ENCODE data around the gene SYCP2. TPM values are rescaled to one million over a fixed set of nuclear protein-coding genes. Genes with fewer than 3 reads are reported as not detected.
A peak's percentile ranks its signal among the peaks of the same experiment; 100 is the strongest.

SYCP2 gene
- total RNA-seq, 1 donor from 2014 or later = 6.6 TPM

- no peak for DNase-seq
These were observed 7.5 kb upstream of the SYCP2 start for GRCh38 chr20:59940956-59941294.

- peak; percentile 98 for DNase-seq
These were observed 6.9 kb upstream of the SYCP2 start, which contains the start of the genes FAM217B and PPP1R3D for GRCh38 chr20:59940129-59940955. Gene FAM217B (plus strand): TSS chr20:59940389. CDS start chr20:59943944, 3,555 bp downstream. Gene PPP1R3D (minus strand): TSS chr20:59940305. CDS start chr20:59939931, 374 bp downstream.

GRCh38 chr20:59939879-59940128 is 6.4 kb upstream of the SYCP2 start:
- no peak for DNase-seq

DNA sequence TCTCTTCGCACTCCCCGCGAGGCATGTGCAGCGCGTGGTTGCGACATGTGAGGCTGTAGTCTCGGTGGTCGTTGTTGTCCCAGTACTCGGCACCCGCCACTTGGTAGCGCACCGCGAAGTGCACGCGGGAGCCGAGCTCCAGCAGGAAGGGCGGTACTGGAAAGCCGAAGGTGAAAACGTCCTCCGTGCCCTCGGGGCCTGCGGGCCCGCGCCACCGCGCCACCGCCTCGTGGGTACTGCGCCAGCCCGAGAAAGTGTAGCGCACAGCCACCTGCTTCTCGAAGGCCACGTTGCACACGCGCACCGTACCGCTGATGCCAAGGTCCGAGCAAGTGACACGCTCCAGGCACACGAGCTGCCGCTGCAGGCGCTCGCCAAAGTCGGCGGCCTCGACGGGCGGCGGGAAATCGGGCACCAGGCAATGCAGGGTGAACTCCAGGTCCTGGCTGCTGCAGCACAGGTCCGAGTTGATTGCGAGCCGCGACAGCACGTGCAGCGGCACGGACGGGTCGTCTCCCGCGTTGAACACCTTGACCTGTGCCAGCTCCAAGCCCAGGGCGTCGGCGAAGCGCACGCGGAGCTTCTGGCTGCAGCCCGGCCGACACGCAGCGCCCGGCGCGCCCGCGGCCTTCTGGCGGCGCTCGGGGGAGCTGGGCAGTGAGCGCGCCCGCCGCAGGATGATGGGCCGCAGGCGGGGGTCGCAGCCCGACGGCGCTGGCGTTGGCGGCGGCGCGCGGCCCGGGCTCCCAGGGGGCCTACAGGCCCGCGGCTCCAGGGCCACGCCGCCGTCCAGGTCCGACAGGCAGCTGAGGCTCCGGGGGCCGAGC is 5.8 kb upstream of the SYCP2 start:
- no peak for DNase-seq

- DNase-seq = no peak
These were observed 5.2 kb upstream of the SYCP2 start for GRCh38 chr20:59938696-59939051.

GRCh38 chr20:59938221-59938620 is 4.8 kb upstream of the SYCP2 start:
- no peak for DNase-seq

- no peak for DNase-seq
These were observed 3.7 kb upstream of the SYCP2 start for GRCh38 chr20:59937150-59937549.

DNA sequence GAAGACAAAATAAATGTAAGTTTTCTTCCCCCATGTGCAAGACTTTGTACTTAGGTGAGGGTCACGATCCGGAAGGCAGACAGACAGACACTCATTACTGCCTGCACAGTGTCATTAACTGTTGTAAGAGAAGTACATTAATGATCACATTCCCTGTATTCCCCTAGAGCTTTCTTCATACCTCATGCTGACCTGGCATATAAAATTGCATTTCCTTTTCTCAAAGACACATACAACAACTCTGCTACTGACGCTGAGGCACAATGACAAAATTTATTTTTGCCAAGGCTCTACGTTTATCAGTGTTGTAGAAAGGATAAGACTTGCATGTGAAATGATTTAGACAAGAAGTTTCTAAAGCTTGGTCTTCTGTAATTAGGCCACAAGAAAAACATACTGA is 3.0 kb upstream of the SYCP2 start:
- no peak for DNase-seq

- DNase-seq = no peak
These were observed 2.2 kb upstream of the SYCP2 start for GRCh38 chr20:59935457-59936185.

- DNase-seq = peak; percentile 81
These were observed 580 bp upstream of the SYCP2 start for GRCh38 chr20:59933849-59934585.

DNA sequence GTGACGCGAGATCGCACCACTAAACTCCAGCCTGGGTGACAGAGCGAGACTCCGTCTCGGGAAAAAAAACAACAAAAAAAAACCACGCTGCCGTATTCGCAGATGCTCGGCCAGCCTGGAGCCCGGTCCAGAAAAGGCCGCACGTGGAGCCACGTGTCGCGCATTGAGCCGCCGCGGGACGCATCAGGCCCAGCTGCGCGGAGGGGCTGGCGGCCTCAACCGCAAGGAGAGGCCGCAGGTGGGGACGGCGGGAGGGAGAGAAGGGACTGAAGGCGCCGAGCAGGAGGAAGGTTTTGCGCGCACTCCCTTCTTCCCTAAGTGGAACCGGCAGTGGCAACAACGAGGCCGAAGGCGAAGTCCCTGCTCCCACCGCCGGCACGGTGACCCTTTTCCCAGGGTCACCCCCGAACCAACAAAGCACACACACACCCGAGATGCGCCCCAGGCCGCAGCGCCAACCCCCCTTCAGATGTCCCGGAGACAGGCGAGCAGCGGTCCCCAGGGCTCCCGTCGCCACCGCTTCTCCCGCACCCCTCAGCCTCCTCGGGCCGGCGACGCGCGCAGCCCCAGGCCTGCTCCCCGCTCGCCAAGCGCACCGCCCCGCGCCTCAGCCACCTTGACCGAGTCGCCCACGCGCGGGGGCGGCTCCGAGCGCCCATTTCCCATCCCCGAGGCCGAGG is 681 bp downstream of the SYCP2 start:
- no peak for DNase-seq

DNA sequence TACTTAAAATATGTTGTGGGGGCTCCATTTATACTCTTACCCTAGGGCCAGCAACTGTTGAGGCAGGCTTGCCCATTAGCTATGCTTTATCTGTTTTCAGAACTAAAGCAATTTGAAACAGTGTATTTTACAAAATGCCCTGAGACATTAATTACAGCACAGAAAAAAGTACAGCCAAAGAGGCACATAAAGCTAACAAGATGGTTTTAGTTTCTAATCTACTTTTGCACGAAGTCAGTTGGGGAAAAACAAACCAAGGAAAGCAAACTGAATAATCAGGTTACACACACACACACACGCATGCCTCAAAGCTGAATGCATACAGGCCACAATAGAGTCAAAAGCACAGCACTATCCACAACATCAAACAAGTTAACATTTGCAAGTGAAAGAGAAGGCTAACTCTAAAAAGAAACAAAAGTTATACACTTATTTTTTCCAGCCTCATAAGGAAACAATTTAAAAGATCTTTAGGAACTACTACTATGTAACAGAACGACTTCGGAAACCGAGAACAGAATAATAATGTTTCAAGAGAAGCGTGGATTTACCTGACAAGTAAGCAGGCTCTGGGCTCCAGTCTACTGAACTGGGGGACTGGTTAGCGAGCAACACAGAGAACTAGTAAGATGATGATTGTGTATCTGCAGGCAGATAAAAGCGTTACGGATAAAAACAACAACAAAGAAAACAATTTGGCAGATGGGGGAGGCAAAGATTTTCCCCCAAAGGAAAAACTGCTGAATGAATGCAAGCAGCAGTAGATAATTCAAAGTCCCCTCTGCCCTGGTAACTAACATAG is 1.7 kb downstream of the SYCP2 start:
- no peak for DNase-seq

DNA sequence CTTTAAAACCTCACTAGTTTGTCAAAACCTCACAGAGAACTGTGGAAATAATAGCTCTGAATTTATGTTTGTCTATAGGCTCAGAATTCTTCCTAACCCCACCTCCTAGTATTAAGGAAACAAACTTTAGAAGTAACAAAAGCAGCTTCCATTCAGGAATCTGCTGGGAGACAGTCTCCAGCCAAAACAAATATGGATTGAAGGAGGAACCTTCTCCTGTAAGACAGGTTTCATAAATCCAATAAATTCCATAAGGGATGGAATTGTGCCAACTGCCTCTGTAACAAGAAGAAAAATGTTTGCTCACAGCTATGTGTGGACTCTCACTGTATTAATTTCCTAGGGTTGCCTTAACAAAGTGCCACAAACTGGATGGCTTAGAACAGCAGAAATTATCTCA is 7.5 kb downstream of the SYCP2 start:
- peak; percentile 69 for DNase-seq

DNA sequence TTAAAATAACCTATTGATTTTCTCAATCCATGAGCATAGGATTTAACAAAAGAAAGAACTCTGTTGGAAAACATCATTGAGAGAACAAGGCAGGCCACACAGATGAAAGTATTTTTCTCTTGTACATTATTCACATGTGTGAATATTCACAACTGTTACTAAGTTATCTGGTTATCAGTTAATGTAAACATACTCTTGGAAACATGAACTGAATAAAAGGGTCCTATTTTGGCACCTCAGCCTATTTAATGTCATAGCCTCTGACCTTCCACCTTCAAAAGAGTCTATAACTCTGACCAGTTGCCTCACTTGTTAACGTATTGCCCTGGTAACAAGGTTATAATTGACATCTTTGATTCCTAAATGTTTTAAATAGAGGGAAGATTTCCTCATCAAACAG is 8.1 kb downstream of the SYCP2 start:
- no peak for DNase-seq

DNA sequence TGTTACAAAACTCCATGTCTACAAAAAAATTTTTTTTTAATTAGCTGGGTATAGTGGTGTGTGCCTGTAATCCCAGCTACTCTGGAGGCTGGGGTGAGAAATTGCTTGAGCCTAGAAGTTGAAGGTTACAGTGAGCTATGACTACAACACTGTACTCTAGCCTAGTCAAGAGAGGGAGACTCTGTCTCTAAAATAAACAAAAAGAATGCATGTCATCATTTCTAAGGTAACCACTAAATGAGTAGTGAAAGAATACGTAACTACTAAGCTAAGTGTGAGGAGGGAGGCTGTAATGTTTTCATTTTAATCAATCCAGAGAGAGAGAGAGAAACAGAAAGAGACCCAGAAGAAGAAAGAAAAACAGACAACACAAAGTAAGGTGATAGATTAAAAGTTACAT is 9.9 kb downstream of the SYCP2 start:
- DNase-seq = no peak

DNA sequence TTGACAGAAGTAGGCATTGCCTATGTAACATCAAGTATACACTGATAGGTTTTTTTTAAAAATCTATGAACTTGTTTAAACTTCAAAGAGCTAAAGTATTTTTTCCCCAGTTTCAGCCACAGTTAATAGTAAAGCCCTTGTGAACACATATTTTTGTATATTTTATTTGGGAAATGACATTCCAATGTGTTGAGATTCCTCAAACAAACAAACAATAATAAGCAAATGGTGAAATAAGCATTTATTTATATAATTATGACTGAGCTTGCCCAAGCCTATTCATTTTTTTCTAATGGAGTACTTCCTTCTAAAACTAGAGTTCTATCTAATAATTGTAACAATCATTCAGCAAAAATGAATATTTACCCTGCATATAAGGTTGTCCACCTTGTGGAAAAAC is 12.5 kb downstream of the SYCP2 start:
- DNase-seq = no peak

DNA sequence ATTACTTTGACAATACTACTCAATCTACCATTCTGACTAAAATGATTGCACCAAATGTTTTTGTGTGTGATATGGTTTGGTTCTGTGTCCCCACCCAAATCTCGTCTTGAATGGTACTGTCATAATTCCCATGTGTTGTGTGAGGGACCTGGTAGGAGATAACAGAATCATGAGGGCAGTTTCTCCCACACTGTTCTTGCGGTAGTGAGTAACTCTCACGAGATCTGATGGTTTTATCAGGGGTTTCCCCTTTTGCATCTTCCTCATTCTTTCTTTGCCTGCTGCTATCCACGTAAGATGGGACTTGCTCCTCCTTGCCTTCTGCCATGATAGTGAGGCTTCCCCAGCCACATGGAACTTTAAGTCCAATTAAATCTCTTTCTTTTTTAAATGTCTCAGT is 20.8 kb downstream of the SYCP2 start:
- no peak for DNase-seq

DNA sequence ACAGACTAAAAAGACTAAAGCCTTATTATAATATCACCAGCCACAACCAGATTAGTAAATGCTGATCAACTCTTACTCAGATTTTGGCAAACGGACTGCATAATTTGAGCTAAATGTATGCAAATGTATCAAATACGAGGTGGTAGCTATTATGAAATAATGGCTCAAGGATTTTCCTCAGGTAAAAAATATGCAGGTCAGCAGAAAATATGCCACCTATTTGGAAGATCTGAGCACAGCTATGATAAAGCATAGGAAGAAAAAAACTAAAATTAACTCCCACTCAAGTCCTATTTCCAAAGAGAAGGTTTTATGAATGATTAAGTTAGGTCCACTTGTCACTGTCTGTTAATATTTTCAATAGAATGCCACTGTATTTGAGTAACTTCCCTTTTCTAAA is 22.4 kb downstream of the SYCP2 start:
- DNase-seq = no peak

GRCh38 chr20:59908855-59909254 is 24.6 kb downstream of the SYCP2 start:
- DNase-seq = no peak

DNA sequence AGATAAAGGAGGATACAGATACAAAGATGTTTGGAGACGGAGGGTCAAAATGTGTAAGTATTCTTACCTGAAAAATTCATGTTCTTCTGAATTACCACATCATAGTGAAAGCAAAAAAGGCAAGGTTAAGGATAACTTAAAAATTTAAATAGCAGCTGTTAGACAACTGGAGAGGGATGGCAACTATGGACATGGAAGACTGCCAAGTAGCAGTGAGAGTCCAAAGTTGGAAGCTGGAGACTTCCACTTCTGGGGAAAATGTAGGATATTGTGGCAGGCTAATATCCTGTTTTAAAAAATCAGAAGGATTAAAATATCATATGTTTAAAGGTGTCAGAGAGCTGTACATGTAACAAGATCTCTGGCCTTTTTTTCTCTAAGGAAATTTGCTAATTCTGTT is 29.8 kb downstream of the SYCP2 start:
- DNase-seq = peak; percentile 65

DNA sequence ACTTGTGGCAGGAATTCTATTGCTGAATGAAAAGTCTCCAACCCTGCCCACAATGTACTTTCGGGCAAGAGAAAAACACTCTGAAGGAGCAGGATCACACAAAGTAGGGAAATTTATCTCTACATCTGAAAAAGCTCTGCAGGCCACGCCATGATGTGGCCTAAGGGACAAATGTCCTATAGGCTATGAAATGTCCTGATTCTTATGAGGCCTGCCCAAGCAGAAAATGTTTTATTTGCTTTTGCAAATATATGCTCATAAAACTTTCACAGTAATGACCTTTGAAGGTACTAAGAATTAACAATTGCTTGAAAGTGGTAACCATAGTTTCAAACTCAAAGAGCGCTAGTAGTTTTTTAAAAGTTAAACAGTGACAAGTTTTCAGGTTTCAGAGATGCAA is 31.0 kb downstream of the SYCP2 start:
- no peak for DNase-seq

Measured in tongue (tissue), 2 donors.